ENCODE data around the gene DAGLA.

Gene DAGLA

DNA sequence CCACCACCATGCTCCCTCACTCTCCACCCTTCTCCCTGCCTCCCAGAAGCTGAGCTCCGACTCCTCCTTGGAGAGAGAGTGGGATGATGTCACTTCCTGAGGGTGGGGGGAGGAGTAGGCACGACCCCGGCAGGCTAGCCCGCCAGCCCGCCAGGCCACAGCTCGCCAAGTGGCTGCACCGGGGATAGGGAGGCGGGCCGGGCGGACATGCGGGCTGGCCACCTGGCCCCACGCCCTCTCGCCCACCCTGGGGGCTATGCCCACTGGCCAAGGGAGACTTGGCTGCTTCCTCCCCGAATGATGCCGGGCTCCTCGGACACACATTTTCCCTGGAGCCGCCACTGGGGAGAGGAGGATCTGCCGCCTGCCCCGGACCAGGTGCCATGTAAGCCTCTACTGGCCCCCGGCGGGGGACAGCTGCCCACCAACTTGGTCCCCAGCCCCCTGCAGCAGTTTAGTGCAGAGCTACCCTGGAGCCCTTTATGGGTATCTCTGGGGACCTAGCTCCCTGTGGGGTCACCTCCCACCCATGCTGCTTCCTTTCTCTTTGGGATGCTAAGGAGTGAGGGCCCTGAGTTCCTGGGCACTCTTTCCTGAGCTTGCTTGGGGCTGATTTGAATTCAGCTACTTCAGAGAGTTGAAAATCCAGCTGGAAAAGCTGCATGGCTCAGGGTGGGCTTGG lies 38.6 kb downstream of the DAGLA start:
- in situ Hi-C loops (cut with MboI; ENCODE audit: low pct_unique_long_range_greater_than_20kb, low sequenced_read_pairs): no loop called here
- no peak for DNase-seq

DNA sequence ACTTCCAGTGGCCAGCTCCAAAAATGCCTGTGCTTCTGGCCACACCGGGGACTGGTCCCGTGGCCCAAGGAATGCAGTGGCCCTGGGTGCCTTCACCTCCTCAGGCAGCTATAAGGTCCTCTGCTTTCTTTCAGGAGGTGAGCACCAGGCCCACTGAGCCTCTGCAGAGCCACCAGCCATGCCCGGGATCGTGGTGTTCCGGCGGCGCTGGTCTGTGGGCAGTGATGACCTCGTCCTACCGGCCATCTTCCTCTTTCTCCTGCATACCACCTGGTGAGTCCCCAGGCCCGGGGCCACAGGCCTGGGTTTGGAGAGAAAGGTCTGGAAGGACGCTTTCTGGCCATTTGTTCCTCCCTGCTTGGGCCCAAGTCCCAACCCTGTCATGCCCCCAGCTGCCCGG lies 39.8 kb downstream of the DAGLA start:
- no peak for DNase-seq
- in situ Hi-C loops (cut with MboI; ENCODE audit: low pct_unique_long_range_greater_than_20kb, low sequenced_read_pairs): no loop called here

DNA sequence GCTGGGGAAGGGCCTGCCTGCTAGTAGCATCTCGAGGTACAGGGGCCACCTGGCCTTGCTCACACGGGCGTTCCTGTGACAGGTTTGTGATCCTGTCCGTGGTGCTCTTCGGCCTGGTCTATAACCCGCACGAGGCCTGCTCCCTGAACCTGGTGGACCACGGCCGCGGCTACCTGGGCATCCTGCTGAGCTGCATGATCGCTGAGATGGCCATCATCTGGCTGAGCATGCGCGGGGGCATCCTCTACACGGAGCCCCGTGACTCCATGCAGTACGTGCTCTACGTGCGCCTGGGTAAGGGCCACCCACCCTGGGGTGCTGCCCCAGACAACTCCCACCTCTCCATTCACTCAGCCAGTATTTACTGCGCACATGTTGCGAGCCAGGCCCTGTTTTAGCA lies 40.4 kb downstream of the DAGLA start:
- in situ Hi-C loops (cut with MboI; ENCODE audit: low pct_unique_long_range_greater_than_20kb, low sequenced_read_pairs): no loop called here
- no peak for DNase-seq

DNA sequence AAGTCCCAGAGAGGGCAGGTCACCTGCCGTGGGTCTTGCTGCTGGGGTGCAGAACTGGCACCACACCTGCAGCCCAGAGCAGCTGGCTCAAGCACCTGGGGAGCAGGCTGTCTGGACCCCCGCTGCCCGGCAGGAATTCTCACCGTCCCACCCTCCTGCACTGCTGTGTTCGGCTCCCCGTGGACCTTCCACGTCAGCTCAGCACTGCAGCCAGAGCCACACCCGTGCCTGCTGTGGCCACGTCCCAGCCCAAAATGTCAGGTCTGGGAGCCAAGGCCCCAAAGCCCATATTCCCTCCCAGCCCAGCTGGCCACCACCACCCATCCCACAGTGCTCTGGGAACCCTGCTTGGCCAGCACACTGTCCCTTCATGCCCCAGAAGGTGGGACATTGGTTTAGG lies 44.2 kb downstream of the DAGLA start:
- in situ Hi-C loops (cut with MboI; ENCODE audit: low pct_unique_long_range_greater_than_20kb, low sequenced_read_pairs): no loop called here
- no peak for DNase-seq

DNA sequence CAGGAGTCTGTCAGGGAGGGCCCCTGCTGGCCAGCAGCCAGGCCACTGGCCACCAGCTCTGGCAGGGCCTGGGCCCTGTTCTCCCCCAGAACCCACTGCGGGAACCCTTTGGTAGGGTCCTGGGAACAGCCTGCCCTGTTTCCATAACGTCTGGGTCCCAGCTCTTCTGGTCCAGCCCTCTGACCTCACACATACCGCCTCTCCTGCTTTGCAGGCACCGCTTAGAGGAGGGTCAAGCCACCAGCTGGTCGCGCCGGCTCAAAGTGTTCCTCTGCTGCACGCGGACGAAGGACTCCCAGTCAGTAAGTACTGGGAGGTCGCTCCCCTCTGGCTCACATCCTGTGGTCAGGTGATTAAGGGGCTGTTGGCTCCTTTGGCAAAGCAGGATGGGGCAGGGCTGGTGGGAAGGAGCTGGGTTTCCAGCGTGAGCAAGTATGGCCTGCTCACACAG lies 45.6 kb downstream of the DAGLA start:
- in situ Hi-C loops (cut with MboI; ENCODE audit: low pct_unique_long_range_greater_than_20kb, low sequenced_read_pairs): no loop called here
- DNase-seq: no peak

DNA sequence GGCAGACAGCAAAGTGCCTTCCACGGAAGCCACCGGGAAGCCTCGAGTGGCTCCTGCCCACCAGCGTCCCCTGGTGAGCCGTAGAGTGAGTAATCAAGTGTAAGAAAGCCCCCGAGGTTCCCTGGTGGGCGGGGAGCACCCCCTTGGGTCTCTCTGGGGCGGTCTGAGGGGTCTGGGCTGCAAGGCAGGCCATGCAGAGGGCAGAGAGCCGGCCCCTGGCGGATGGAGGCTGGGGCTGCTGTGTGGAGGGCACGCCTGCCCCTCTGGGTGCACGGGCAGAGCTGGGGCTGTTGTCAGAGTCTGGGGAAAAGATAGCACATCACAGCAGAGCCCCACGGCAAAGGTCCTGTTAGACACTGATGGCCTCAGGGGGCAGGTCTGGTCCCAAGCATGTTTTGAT lies 46.6 kb downstream of the DAGLA start:
- DNase-seq: no peak
- in situ Hi-C loops (cut with MboI; ENCODE audit: low pct_unique_long_range_greater_than_20kb, low sequenced_read_pairs): no loop called here

DNA sequence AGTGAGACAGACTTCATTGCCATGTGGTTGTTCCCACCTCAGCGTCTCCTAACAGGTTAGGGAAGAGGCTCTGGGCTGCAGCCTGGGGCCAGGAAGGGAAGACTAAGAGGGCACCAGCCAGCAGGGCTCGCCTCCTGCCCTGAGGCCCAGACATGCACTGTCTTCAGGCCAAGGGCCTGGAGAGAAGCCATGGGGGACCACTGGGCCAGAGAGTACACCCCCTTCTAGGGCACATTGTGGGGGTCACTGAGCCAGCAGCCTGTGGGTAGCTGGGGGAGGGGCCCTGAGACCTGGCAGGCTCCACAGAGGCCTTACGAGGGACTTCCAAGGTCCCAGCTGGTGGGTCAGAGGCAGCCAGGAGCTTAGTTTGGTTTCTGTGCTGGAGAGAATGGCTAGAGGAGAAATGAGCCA lies 47.2 kb downstream of the DAGLA start:
- in situ Hi-C loops (cut with MboI; ENCODE audit: low pct_unique_long_range_greater_than_20kb, low sequenced_read_pairs): no loop called here

DNA sequence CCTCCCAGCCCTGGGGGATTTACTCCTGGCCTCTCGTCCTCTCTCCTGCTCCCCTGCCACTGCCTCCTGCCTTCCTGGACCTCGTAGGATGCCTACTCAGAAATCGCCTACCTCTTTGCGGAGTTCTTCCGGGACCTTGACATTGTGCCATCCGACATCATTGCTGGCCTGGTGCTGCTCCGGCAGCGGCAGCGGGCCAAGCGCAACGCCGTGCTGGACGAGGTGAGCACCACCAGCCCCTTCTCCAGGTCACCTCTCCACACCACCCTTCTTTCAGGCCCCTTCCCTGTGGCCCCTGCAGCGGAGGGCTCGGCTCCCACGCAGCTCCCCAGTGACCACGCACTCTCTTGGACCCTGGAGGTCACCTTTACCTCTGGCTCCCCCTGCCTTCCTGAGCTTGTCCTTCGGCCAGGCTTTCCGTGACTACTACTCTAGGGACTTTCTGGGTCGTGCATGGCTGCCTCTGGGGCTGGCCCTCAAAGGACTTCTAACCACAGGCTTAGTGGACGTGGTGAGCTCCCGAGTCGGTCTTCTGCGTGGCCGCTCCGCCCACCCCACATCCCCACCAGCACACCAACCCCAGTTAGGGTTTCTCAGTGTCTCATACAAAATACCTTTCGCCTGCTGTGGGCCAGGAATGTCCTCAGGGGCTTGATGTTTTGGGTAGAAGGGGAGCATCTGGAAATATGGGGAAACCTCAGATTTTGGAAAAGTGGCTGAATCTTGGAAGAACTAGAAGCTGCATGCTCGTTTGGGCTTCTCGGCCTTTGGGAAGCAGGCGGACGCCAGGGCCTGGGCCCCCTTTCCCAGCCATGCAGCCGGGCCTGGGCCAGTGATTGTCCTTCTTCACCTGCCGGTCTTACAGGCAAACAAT lies 48.1 kb downstream of the DAGLA start:
- in situ Hi-C loops (cut with MboI; ENCODE audit: low pct_unique_long_range_greater_than_20kb, low sequenced_read_pairs): no loop called here
- no peak for DNase-seq

More for the DNA sequence above, 47.2 kb downstream of the DAGLA start:
- no peak for DNase-seq

DNA sequence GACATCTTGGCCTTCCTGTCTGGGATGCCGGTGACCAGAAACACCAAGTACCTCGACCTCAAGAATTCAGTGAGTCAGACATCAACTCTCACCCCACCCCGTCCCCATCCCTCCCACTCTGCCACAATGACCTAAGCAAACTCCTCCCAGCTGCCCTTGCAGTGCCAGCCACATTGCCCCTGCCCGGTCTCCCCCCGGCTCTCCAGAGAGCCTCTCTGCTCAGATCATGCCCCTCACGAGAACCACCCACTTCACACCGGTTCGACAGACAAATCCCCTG lies 48.7 kb downstream of the DAGLA start:
- DNase-seq: no peak
- in situ Hi-C loops (cut with MboI; ENCODE audit: low pct_unique_long_range_greater_than_20kb, low sequenced_read_pairs): no loop called here

DNA sequence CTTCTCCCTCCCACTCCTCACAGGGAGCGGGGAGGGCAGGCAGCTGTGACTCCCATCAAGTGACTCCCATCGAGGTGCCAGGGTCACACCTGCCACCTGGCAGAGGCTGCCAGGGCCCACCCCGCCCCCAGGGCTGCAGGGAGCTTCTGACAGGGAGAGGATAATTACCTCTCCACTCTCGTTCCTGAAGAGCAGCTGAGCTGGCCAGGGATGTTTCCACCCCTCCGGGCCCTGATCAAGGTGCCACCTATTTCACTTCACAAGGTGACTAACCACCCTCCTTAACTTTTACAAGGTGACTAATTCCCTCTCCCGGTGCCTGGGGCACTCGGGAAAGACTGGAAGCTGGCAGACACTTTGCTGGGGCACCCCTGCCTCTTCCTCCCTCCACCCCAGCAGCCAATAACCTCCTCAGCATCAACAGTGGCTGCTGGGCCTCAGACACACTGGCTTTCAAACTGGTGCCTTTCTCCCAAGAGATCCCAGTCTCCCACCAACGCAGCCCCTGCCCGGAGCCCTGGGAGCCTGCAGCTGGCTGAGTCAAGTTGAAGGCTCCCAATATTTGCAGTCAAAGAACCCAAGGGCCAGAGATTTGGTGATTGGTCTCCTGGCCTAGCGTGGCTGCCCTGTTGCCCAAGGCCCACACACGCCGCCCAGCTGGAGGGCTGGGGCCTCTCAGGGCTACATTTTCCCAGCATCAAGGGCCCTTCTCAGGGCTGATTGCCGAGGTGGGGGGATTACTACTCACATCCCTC lies 50.2 kb downstream of the DAGLA start:
- no peak for DNase-seq
- in situ Hi-C loops (cut with MboI; ENCODE audit: low pct_unique_long_range_greater_than_20kb, low sequenced_read_pairs): no loop called here

DNA sequence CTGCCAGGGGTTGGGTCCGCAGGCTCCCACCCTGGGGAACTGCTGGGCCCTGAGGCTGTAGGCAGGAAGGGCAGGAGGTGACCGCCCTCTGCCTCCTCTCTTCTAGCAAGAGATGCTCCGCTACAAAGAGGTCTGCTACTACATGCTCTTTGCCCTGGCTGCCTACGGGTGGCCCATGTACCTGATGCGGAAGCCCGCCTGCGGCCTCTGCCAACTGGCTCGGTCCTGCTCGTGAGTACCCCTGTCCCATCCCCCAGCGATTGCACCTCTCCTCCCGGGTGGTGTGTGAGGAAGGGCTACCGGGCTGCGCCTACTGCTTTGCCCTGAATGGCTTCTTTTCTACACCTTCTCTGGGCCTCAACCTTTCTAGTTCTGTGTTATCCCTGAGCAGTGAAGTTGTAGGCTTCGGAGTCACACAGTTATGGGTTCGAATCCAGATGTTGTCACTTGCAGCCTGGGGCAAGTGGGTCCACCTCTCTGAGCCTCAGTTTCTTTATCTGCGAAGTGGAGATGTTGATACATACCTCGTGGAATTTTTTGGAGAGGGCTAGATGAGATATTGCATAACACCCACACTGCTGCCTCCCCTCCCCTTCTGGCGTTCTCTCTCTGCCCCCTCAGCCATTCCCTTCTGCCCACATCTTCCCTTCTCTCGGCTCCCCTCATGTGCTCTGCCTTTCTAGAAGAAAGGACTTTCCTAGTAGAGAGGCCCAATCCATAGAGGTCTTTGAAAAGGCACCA lies 51.2 kb downstream of the DAGLA start:
- in situ Hi-C loops (cut with MboI; ENCODE audit: low pct_unique_long_range_greater_than_20kb, low sequenced_read_pairs): no loop called here
- DNase-seq: no peak

DNA sequence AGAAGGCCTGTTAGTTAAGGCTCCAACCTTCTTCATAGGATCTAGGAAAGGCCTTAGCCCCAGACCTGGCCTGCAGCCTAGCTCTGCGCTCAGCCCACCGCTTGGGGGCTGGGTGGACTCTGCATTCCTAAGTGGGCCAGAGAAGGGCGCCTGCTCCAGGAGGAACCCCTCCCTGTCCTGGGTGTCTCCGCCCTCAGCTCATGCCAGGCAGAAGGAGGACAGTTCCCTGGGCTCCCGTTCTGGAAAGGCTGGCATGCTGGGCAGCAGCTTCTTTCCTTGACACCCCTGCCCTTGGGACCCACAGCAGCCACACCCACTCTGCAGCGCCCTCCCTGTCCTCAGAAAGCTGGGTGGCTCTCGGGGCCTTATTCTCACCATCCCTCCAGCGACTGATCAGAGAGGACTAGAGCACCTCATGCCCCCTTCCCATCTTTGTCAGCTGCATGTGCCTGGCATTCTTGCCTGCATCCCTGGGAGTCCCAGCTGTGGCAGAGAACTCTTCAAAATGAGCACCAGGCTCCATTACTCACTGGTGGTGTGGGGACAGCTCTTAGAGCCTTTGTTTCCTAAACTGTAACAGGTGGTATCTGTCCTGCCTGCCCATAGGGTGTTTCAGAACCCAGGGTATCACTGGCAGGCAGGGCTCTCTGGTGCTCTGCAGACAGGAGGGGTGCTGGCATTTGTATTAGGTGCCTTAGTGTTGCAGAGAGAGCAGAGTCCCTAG lies 51.9 kb downstream of the DAGLA start:
- DNase-seq: no peak
- in situ Hi-C loops (cut with MboI; ENCODE audit: low pct_unique_long_range_greater_than_20kb, low sequenced_read_pairs): no loop called here

DNA sequence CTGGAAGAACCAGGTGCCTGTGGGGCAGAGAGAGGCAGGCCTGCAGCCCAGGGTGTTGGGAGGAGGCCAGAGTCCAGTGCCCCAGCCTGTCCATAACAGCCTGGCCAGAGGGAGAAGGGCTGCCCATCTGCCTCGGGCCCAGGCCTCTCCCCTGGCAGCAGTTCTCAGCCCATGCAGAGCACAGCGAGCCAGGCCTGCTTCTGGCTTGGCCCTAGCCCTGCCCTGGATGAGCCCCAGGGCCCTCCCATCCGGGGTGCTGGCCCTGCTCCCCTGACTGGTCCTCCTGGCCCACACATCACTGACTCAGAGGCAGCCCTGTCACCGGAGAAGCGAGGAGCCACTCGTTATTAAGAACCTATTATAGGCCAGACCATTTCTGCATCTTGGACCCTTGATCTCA lies 52.5 kb downstream of the DAGLA start:
- in situ Hi-C loops (cut with MboI; ENCODE audit: low pct_unique_long_range_greater_than_20kb, low sequenced_read_pairs): no loop called here
- DNase-seq: no peak

DNA sequence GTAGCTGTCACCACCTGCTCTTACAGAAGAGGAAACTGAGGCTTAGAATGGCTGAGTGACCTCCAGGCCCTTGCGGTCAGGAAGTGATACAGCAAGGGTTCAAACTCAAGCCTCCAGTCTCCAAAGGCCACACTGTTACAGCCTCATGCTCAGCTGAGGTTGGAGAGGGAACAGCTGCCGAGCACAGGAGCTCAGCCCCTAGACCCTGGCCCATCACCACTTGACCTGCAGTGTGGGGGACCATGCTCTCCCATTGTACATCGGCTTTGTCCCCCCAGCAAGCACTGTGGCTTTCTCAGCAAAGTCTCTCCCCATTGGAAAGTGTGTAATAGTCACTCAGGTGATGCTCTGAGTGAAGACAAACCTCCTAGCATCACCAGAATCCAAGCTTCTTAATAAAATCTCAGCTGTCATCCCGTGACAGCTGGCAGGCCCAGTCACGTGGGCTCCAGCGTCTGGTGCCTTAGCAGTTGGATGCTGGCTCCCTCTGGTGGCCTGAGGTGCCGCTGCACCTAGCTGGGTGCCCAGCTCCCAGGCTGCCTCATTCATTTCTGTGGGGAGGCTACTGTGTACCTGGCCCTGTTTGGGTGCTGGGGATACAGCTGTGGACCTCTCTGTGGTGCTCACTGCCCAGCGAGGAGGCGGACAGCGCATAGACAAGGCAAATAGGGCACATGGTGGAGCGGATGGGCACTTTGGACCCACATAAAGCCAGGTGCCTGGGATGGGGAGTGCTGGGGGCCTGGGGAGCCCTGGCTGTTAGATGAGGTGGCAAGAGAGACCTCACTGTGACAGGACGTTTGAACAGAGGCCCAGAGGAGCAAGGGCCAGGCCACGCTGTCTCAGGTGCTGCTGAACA lies 53.2 kb downstream of the DAGLA start:
- in situ Hi-C loops (cut with MboI; ENCODE audit: low pct_unique_long_range_greater_than_20kb, low sequenced_read_pairs): no loop called here
- peak; percentile 84 for DNase-seq

DNA sequence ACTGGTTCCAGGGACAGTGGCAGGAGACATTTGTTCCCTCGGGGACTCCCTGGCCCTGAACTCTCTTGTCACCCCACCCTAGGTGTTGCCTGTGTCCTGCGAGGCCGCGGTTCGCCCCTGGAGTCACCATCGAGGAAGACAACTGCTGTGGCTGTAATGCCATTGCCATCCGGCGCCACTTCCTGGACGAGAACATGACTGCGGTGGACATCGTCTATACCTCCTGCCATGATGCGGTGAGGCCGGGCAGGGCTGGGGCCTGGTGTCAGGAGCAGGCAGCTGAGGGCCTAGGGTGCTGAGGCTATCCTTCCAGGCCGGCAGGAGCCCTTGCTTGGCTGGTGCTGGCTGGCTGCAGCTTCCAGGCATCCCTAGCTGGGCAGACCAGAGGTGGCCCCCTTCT lies 54.6 kb downstream of the DAGLA start:
- in situ Hi-C loops (cut with MboI; ENCODE audit: low pct_unique_long_range_greater_than_20kb, low sequenced_read_pairs): no loop called here
- no peak for DNase-seq

DNA sequence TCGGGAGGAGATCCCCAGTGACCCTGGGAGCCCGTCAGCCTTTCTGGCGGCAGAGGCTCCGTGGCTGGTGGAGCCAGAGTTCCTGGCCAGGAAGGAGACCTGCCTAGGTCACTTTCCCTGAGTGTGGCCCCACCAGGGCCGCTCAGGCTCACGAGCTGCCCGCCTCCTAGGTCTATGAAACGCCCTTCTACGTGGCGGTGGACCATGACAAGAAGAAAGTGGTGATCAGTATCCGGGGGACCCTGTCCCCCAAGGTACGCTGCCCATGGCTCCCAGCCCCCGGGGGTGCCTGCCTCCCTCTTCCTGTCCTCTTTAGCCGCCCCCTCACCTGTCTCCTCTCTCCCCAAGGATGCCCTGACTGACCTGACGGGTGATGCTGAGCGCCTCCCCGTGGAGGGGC lies 55.2 kb downstream of the DAGLA start:
- DNase-seq: no peak
- in situ Hi-C loops (cut with MboI; ENCODE audit: low pct_unique_long_range_greater_than_20kb, low sequenced_read_pairs): no loop called here

DNA sequence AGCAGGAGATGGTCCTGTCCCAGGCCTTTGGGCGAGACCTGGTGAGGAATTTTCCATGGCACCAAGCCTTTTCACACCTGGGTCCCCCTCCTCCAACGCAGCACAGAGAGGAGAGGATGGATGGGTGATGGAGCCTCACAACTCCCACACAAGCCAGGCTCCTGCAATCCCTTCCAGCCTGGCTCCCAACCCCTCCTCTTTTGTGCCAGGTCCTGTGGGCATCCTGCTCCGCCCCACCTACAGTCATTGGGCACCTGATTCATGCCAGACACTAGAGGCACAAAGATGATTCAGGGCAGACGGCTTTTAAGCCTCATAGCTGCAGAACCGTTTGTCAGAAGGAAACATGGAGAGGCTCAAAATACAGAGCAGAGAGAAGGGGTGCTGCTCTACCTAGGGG lies 56.1 kb downstream of the DAGLA start:
- in situ Hi-C loops (cut with MboI; ENCODE audit: low pct_unique_long_range_greater_than_20kb, low sequenced_read_pairs): no loop called here
- DNase-seq: no peak

DNA sequence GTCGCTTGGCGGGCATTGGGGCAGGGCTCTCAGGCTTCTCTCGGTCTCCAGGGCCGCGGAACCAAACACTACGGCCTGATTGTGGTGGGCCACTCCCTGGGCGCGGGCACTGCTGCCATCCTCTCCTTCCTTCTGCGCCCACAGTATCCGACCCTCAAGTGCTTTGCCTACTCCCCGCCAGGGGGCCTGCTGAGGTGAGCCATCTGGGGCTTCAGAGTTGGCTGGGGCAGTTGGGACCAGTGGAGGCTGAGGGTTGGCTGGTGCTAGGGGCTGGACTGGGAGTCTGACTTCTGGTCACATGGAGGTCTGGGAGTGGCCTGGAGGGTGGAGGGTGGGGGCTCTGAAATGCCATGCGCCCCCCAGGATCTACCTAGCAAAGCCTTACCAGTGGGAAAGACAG lies 56.9 kb downstream of the DAGLA start:
- DNase-seq: peak; percentile 27
- in situ Hi-C loops (cut with MboI; ENCODE audit: low pct_unique_long_range_greater_than_20kb, low sequenced_read_pairs): no loop called here
